ENCODE measurements around the gene MAP2K7.
"Not testable (repeated sequence)": the region's sequence is repeated elsewhere in the genome, so short reads cannot be mapped to it uniquely, and the experiment has no call there.

Gene MAP2K7

GRCh38 chr19:7912144-7912696, 8.5 kb downstream of the MAP2K7 start:
- Histone ChIP-seq H3K27me3 (replicated peaks; ENCODE audit: control insufficient read depth, insufficient read depth, low read length) (no peaks in the 10 kb centered on the region), H3K9me3 (ENCODE audit: control insufficient read depth, low read length) (no peaks in the 10 kb centered on the region), H3K36me3 (ENCODE audit: control insufficient read depth, insufficient read depth, low read length, severe bottlenecking) (peaks cover 29% of the 10 kb centered on the region), H3K4me1 (ENCODE audit: control insufficient read depth, insufficient read depth, low read length) (peaks cover 6% of the 10 kb centered on the region), H3K4me3 (ENCODE audit: low read length) (no peak overlapping the region), H3K9ac (ENCODE audit: low read length) (no peak overlapping the region)
- no peak for DNase-seq (ENCODE audit: low read depth)

DNA sequence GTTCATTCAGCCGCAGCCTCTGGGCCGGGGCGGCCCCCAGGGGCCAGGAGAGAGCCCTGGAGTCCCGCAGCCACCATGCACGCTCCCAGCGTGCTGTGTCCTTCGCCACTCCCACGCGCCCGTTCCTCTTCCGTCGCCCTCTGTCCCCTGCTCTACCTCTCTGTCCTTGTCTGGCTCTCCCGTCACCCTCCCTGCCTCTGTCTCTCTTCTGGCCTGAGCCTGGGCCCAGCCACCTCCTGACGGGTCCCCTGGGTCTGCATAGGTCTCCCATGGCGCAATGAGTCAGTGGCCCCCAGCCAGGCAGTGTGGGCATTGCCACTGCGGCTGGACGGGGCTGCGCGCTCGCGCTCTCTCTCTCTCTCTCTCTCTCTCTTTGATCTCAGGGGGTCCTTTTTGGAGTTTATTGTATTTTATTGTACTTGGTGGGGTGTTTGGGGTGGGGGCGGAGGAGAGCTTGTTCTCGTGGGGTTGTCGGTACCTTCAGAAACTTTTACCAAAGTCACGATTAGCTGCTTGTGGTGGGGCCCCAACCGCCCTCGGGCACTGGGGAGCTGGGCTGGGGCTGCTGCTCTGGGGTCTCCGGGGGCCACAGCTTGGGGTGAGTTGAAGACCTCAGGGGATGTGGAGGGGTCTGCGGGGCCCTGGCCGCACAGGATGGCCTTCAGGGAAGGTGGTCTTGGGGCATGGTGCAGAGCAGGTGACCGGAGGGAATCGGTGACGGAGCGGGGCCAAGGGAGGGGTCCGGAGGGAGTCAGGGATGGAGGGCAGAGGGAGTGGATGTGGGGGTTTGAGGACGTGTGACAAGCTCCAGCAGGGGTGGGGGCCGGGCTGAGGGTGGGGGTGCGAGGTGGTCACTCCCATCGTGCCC, 9.3 kb downstream of the MAP2K7 start:
- no peak for DNase-seq (ENCODE audit: low read depth)
- H3K9ac ChIP-seq (ENCODE audit: low read length): no peak overlapping the region
- no peaks in the 10 kb centered on the region for H3K9me3 ChIP-seq (ENCODE audit: control insufficient read depth, low read length)
- no peaks in the 10 kb centered on the region for H3K27me3 ChIP-seq (replicated peaks; ENCODE audit: control insufficient read depth, insufficient read depth, low read length)
- H3K36me3 ChIP-seq (ENCODE audit: control insufficient read depth, insufficient read depth, low read length, severe bottlenecking): peaks cover 29% of the 10 kb centered on the region
- peaks cover 6% of the 10 kb centered on the region for H3K4me1 ChIP-seq (ENCODE audit: control insufficient read depth, insufficient read depth, low read length)
- H3K4me3 ChIP-seq (ENCODE audit: low read length): no peak overlapping the region

- Histone ChIP-seq H3K4me1 (ENCODE audit: control insufficient read depth, insufficient read depth, low read length) (peaks cover 6% of the 10 kb centered on the region), H3K9ac (ENCODE audit: low read length) (no peak overlapping the region), H3K4me3 (ENCODE audit: low read length) (no peak overlapping the region), H3K27me3 (replicated peaks; ENCODE audit: control insufficient read depth, insufficient read depth, low read length) (no peaks in the 10 kb centered on the region), H3K9me3 (ENCODE audit: control insufficient read depth, low read length) (no peaks in the 10 kb centered on the region), H3K36me3 (ENCODE audit: control insufficient read depth, insufficient read depth, low read length, severe bottlenecking) (peaks cover 29% of the 10 kb centered on the region)
- no peak for DNase-seq (ENCODE audit: low read depth)
Measured at GRCh38 chr19:7913652-7914051, 10.0 kb downstream of the MAP2K7 start.

DNA sequence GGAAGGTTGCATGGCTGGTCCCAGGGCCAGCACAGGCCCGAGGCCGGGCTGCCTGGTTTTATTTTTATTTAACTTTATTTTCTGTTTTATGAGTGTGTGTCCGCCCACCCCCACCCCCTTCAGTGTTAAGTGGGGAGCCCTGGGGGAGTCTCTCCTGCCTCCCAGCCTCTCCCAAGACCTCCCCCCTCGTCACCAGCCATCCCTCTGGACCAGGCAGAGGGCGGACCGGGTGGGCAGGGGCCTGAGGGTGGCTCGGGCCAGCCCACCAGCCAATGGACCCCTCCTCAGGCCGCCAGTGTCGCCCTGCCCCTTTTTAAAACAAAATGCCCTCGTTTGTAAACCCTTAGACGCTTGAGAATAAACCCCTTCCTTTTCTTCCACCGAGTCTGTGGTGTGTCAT, 10.4 kb downstream of the MAP2K7 start:
- Histone ChIP-seq H3K36me3 (ENCODE audit: control insufficient read depth, insufficient read depth, low read length, severe bottlenecking) (peaks cover 29% of the 10 kb centered on the region), H3K9ac (ENCODE audit: low read length) (no peak overlapping the region), H3K4me1 (ENCODE audit: control insufficient read depth, insufficient read depth, low read length) (peaks cover 6% of the 10 kb centered on the region), H3K9me3 (ENCODE audit: control insufficient read depth, low read length) (no peaks in the 10 kb centered on the region), H3K4me3 (ENCODE audit: low read length) (no peak overlapping the region), H3K27me3 (replicated peaks; ENCODE audit: control insufficient read depth, insufficient read depth, low read length) (no peaks in the 10 kb centered on the region)
- no peak for DNase-seq (ENCODE audit: low read depth)

- Histone ChIP-seq H3K4me3 (ENCODE audit: low read length) (no peak within 1 kb of the TSS), H3K9me3 (ENCODE audit: control insufficient read depth, low read length) (no peaks in the 10 kb centered on the region), H3K9ac (ENCODE audit: low read length) (peak within 1 kb of the TSS; percentile 51), H3K27me3 (replicated peaks; ENCODE audit: control insufficient read depth, insufficient read depth, low read length) (no peaks in the 10 kb centered on the region), H3K36me3 (ENCODE audit: control insufficient read depth, insufficient read depth, low read length, severe bottlenecking) (peaks cover 29% of the 10 kb centered on the region), H3K4me1 (ENCODE audit: control insufficient read depth, insufficient read depth, low read length) (peaks cover 8% of the 10 kb centered on the region)
- no peak for DNase-seq (ENCODE audit: low read depth)
Measured at GRCh38 chr19:7914598-7915045, 10.9 kb downstream of the MAP2K7 start, which contains the start of gene TGFBR3L. TGFBR3L (plus strand) TSS chr19:7914830.

GRCh38 chr19:7915250-7916102, 11.8 kb downstream of the MAP2K7 start:
- H3K27me3 ChIP-seq (replicated peaks; ENCODE audit: control insufficient read depth, insufficient read depth, low read length): no peaks in the 10 kb centered on the region
- DNase-seq (ENCODE audit: low read depth): no peak
- peak overlapping the region; percentile 51 for H3K9ac ChIP-seq (ENCODE audit: low read length)
- H3K9me3 ChIP-seq (ENCODE audit: control insufficient read depth, low read length): no peaks in the 10 kb centered on the region
- no peak overlapping the region for H3K4me3 ChIP-seq (ENCODE audit: low read length)
- H3K36me3 ChIP-seq (ENCODE audit: control insufficient read depth, insufficient read depth, low read length, severe bottlenecking): peaks cover 22% of the 10 kb centered on the region
- peaks cover 11% of the 10 kb centered on the region for H3K4me1 ChIP-seq (ENCODE audit: control insufficient read depth, insufficient read depth, low read length)

DNA sequence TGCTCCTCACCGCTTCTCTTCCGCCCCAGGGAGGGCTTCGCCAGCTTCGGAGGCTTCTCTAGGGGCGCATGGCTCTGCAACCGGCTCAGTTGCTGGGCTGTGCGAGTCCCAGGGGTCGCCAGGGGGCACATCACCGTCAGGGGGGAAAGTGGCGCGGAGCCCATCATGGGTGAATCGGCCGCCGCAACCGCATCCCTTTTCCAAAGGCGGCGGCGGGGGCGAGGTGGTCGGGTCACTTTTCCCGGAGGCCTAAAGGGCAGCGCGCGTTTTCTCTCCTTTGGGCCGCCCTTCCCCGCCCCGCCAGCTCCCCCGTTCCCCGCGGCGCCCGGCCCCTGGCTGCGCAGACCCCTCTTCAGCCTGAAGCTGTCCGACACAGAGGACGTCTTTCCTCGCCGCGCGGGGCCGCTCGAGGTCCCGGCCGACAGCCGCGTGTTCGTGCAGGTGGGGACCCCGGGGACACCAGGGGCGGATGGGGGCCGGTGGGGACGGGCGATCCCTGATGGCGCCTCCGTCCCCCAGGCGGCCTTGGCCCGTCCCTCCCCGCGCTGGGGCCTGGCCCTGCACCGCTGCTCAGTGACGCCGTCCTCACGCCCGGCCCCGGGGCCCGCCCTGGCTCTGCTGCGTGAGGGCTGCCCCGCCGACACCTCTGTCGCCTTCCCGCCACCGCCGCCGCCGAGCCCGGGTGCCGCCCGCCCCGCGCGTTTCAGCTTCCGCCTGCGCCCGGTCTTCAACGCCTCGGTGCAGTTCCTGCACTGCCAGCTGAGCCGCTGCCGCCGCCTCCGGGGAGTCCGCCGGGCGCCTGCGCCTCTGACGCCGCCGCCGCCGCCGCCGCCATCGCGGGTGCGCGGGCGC, 12.7 kb downstream of the MAP2K7 start:
- Histone ChIP-seq H3K4me3 (ENCODE audit: low read length) (no peak overlapping the region), H3K9me3 (ENCODE audit: control insufficient read depth, low read length) (no peaks in the 10 kb centered on the region), H3K36me3 (ENCODE audit: control insufficient read depth, insufficient read depth, low read length, severe bottlenecking) (peaks cover 13% of the 10 kb centered on the region), H3K4me1 (ENCODE audit: control insufficient read depth, insufficient read depth, low read length) (peaks cover 12% of the 10 kb centered on the region), H3K27me3 (replicated peaks; ENCODE audit: control insufficient read depth, insufficient read depth, low read length) (no peaks in the 10 kb centered on the region), H3K9ac (ENCODE audit: low read length) (peak overlapping the region; percentile 51)
- peak; percentile 79 for DNase-seq (ENCODE audit: low read depth)

- Histone ChIP-seq H3K36me3 (ENCODE audit: control insufficient read depth, insufficient read depth, low read length, severe bottlenecking) (peaks cover 8% of the 10 kb centered on the region), H3K4me3 (ENCODE audit: low read length) (peak overlapping the region; percentile 55)
Measured at GRCh38 chr19:7916955-7917266, 13.2 kb downstream of the MAP2K7 start.

DNA sequence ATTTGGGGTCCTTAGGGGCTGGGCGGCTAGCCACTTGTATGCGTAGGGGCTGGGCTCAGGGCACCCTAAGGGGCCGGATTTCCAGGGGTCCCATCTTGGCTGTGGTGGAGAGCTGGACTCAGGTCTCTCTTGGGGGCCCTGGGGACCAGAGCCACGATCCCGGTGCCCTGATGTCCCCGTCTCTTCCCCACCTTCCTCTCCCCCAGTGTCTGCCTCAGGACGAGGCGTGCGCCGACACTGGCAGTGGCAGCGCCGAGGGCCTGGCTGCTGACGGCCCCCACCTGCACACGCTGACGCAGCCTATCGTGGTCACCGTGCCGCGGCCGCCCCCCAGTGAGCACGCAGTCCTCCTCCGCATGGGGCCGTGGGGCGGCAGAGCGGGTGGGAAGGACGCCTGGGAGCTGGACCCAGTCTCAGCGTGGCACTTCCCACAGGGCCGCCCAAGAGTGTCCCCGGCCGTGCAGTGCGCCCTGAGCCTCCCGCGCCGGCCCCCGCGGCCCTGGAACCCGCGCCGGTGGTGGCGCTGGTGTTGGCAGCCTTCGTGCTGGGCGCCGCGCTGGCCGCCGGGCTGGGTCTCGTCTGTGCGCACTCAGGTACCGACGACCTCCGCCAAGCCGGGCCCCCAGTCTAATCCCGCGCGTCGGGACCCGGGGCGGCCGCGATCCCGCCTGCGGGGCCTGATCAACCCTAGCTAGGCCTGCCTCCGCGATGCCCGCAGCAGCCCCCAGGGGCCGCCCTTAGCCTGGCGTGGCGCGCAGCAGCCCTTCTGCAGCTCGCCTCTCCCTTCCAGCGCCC, 13.8 kb downstream of the MAP2K7 start:
- DNase-seq (ENCODE audit: low read depth): peak; percentile 88
- Histone ChIP-seq H3K9ac (ENCODE audit: low read length) (peak overlapping the region; percentile 52), H3K4me1 (ENCODE audit: control insufficient read depth, insufficient read depth, low read length) (peaks cover 21% of the 10 kb centered on the region), H3K9me3 (ENCODE audit: control insufficient read depth, low read length) (no peaks in the 10 kb centered on the region), H3K36me3 (ENCODE audit: control insufficient read depth, insufficient read depth, low read length, severe bottlenecking) (peaks cover 9% of the 10 kb centered on the region), H3K27me3 (replicated peaks; ENCODE audit: control insufficient read depth, insufficient read depth, low read length) (no peaks in the 10 kb centered on the region), H3K4me3 (ENCODE audit: low read length) (peak overlapping the region; percentile 55)

More at GRCh38 chr19:7916955-7917266, 13.2 kb downstream of the MAP2K7 start:
- Histone ChIP-seq H3K9me3 (ENCODE audit: control insufficient read depth, low read length) (no peaks in the 10 kb centered on the region), H3K27me3 (replicated peaks; ENCODE audit: control insufficient read depth, insufficient read depth, low read length) (no peaks in the 10 kb centered on the region), H3K9ac (ENCODE audit: low read length) (no peak overlapping the region), H3K4me1 (ENCODE audit: control insufficient read depth, insufficient read depth, low read length) (peaks cover 18% of the 10 kb centered on the region)
- no peak for DNase-seq (ENCODE audit: low read depth)

GRCh38 chr19:7918062-7918614, 14.5 kb downstream of the MAP2K7 start:
- H3K4me3 ChIP-seq (ENCODE audit: low read length): peak overlapping the region; percentile 55
- not testable (repeated sequence) for H3K27me3 ChIP-seq (replicated peaks; ENCODE audit: control insufficient read depth, insufficient read depth, low read length); H3K9ac ChIP-seq (ENCODE audit: low read length); H3K9me3 ChIP-seq (ENCODE audit: control insufficient read depth, low read length); DNase-seq (ENCODE audit: low read depth); H3K36me3 ChIP-seq (ENCODE audit: control insufficient read depth, insufficient read depth, low read length, severe bottlenecking)
- H3K4me1 ChIP-seq (ENCODE audit: control insufficient read depth, insufficient read depth, low read length): peaks cover 21% of the 10 kb centered on the region

Measured in adipocyte (in vitro differentiated cells).